Stimulated activated CD4-positive, alpha-beta T cell treated with anti-CD3 and anti-CD28 coated beads, TNF-alpha, amount 100 ng/mL, for 48 hours (primary cell): Measurements from ENCODE around the gene THUMPD1.
"Not testable (repeated sequence)": the region's sequence is repeated elsewhere in the genome, so short reads cannot be mapped to it uniquely, and the experiment has no call there.

ENCODE experiments used
- DNase-seq, 3 donors: peaks; one replicate each; pipeline ENCODE4 v3.0.0-alpha.2; 2020; ENCODE audit warnings: low read depth in 3 of 3

The THUMPD1 gene

DNA sequence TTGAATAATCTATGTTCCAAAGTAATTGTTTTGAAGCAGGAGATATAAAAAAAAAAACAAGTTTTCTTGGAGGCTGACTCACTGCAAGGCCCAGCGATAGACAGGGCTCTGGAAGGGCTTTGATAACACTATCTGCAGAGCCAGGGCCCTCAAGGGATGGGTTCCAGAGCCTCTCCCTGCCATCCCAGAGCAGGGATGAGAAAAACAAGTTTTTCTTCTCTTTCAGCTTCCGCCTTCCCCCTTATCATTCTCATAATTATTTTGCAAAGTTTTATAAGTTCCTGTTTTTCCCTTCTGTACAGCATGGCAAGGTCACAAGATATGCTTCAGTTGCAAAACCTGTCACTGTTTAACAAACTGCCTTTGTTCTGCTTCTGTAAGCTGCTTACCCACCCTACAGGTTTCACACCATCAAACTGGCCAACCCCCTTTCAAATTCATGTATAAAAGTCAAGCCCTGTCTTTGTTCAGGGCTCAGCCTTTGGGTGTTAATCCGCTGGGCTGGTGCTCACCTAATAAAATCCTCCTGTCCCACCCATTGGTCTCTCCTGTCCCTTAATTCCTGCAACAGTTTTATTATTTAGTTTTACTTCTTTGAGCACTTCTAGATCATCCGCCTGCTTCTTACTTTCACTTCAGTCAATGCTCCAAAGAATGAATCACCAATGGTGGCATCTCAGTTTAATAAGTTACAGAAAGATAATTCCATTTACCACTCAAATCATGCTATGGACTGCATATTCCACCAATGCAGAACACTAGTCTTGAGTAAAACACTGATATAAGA, 5.6 kb upstream of the THUMPD1 start:
- DNase-seq: no peak

DNA sequence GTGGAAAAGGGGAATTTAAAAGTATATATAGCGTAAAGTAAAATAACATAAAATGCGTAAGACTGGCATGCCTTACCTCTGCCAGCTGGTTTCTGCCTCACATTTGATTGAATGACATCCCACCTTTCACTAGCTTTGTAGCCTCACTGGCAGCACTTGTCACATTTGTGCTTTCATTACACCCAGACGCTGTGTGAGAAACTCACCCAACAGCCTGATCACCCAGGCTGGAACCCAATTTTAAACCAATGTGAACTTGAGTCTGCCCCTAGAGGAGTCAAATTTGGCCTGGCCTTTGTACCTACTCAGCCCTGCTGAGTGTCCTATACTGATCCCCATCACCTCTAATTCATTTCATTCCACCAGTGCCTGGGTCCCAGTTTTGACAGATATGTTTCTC, 4.8 kb upstream of the THUMPD1 start:
- no peak for DNase-seq

DNA sequence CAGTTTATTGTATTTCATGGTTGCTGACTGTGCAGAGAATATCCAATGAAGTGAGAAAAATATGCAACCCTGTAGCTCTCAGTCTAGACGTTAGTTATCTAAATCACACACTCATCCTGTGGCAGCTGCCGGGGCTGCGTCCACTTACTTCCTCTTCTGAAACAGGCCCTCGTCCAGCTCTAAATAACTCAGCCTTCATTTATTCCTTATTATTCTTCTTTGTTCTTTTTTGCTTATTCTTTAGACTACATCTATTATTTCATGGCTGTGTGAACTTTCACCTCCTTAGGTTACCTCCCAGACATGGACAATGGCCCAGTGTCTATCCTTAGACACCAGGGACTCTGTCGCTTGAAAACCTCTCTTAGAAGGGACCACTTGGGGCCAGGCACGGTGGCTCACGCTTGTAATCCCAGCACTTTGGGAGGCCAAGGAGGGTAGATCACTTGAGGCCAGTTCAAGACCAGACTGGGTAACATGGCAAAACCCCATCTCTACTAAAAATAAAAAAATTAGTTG, 3.4 kb upstream of the THUMPD1 start:
- DNase-seq: no peak

DNA sequence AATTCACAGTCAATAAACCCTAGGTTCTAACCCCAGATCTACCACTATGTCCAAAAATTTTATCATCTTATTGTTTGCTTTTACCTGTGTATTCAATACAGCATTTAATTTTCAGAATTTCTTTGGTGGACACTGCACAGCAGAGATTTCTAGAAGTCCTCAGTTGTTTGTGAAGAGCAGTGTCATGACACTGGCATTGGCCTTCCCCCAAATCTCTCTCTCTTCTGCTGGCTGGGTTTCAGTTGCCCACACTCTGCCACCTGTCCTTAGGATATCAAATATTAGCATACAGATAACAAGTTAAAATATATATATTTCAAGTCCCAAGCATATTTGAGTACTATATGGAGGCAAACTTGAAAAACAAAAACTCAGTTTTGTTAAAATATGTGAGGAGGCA, 2.0 kb upstream of the THUMPD1 start:
- DNase-seq: no peak

DNA sequence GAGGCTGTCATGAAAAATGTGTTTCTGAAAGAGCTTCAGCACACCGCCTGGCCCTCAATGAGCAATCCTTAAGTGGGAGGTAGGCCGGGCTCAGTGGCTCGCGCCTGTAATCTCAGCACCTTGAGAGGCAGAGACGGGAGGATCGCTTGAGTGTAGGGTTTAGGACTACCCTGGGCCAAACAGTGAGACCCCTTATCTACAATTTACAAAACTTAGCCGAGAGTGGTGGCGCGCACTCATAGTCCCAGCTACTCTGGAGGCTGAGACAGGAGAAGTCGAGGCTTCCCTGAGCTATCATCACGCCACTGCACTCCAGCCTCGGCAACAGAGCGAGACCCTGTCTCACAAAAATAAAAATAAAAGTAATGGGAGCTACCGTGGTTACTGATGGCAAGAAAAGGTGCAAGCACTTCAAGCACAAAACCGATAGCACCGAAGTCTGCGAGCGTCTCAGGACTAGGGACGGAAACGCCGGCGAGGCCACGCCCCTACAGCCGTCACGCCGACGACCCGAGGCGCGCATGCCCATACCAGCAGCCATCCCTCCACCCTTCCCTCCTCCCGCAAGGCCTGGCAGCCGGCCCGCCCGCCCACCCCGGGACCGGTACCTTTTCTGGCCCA, 607 bp downstream of the THUMPD1 start:
- peak; percentile 78 to 85 (median 81) for DNase-seq

DNA sequence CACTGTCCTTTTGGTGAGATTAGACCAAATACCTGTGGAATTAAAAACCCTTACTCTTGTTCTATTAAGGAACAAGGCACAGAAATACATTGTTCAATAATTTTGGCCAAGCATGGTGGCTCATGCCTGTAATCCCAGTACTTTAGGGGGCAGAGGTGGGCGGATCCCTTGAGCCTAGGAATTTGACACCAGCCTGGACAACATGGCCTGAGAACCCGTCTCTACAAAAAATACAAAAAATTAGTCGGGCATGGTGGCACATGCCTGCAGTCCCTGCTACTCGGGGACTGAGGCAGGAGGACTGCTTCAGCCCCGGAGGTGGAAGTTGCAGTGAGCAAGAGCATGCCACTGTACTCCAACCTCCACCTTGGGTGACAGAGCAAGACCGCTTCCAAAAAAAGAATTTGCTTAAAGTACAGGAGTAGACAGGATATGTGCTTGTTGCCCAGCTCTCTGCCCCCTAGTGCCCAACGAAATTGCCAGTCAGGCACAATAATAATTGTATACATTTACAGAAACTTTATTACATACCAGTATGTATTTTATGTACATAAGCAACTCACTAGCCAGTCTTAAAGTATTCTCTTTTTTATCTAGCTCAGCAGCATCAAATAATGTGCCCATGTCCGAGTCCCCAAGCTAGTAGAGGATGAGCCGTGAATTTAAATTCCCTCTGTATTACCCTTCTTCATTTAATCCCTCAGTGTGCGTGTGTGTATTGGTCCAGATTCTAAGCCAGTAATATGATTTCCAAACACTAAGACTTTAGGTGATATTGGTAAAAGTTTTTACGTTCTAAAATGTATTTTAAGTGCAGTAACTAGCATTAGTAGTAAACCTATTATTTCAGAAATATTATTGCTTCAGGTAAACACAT, 1.4 kb downstream of the THUMPD1 start:
- DNase-seq: no peak

DNA sequence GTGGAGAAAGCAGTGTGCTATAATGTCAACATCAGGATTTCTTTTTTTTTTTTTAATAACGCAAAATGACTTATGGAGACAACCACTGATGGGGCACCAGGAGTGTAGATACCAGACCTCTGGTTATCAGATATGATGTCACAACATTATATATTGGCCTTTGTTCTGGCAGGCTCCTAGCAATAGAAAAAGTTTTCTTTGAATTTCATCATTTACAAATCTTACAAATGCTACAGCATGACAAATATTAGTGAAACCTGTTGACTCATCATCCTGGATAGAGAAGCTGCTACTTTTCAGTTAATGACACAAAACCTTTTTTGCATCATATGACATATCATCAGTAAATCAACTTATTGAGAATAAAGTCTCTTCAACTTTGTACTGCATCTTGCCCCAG, 6.1 kb downstream of the THUMPD1 start:
- no peak for DNase-seq

DNA sequence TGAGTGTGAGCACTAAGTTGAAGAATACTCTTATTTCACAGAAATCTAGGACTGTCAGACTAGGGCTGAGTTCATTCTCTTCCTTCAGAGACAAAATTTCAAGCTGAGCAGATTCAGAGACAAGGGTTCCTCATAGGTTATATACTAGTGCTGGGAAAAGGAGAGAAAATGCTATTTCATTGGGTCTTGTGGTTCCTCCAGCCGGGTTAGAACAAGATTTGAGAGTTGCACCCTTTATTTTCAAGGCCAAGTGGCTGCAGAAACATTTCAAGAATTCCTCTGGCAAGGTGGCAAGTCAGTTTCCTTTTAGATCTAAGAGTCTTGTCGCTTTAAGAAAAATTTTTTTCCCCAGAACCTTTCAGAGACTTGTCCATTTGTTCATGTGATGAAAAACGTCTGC, 6.8 kb downstream of the THUMPD1 start:
- no peak for DNase-seq

DNA sequence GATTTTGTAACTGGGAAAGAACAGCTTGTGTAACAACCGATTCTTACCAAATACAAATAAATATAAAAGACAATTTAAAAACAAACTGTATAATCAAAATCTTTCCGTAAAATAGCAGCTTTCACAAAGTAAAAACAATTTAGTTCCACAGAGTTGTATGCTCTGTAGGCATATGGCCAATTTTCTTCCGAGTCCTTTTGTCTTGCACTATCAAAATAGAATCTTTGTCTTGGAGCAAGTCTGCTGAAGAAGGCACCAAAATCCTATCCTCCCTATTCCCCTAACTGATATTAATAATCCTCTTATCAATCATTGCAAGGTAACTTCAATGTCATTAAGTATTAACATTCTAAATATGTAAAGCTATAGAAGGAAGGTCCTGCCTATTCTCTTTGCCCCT, 7.6 kb downstream of the THUMPD1 start:
- DNase-seq: no peak

DNA sequence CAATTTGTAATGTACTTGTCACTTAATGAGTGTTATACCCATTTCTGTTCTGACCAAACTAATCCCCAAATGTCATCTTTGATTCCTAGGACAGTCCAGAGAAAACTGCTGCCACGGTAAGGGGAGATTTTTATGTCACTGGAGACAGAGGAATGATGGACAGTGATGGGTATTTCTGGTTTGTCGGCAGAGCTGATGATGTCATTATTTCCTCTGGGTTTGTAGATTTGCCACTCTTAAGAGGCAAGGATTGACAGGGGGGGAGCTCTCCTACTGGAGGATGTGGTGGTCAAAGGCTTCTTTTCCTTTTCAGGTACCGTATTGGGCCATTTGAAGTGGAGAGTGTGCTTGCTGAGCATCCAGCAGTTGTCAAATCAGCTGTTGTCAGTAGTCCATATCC, 12.5 kb downstream of the THUMPD1 start:
- no peak for DNase-seq

DNA sequence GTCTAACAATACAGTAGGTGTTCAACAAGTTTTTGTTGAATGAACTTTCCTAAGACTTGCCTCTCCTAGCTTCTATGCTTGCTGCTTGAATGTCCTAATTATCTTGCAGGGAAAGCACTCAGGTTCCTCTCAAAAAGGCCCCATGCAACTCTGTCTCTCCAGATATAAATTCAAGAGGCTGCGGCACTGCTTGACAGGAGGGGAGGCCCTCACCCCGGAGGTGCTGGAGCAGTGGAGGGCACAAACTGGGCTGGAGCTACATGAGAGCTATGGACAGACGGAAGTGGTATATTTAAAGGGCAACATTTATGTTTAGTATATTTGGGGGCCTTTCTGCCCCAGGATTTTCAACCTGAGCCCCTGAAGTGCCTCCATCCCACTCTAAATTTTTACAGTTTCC, 14.4 kb downstream of the THUMPD1 start:
- DNase-seq: no peak

DNA sequence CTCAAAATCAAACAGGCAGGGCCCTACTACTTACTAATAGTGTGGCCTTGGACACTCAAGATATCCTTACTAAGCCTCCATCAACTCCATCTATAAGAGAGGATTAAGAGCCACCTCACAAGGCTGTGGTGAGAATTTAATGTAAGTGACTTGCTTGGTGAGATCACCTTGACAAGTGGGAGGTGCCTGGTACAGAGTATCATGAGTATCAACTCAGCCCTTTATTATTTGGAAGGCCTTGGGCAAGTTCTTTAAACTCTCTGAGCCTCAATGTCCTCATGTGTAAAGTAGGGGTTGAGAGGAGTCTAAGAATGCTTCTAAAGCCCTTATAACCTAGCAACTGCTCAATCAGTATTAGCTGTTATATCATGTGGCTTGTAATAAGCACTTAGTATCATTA, 15.0 kb downstream of the THUMPD1 start:
- no peak for DNase-seq

DNA sequence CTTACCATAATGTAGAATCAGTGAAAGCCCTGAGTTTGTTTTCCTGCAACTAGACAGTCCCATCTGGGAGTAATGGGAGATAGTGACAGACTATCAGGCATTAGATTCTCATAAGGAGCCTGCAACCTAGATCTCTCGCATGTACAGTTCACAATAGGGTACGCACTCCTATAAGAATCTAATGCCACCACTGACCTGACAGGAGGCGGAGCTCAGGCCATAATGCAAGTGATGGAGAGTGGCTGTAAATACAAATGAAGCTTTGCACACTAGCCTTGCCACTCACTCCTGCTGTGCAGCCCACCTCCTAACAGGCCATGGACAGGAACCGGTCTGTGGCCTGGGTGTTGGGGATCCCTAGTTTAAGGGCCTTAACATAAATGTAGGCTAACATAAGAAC, 21.4 kb downstream of the THUMPD1 start:
- no peak for DNase-seq

DNA sequence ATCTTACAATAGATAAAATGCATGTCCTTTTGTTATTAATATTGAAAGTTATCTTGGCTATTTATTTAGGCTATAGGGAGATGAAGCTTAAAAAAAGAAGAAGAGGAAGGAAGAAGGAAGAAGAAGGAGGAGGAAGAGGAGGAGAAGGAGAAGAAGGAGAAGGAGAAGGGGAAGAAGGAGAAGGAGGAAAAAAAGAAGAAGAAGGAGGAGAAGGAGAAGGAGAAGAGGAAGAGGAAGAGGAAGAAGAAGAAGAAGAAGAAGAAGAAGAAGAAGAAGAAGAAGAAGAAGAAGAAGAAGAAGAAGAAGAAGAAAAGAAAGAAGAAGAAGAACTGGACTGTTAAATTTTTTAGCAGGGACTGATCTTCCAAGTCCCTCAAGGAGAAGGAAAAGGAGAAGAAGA, 23.9 kb downstream of the THUMPD1 start:
- DNase-seq: not testable (repeated sequence)

DNA sequence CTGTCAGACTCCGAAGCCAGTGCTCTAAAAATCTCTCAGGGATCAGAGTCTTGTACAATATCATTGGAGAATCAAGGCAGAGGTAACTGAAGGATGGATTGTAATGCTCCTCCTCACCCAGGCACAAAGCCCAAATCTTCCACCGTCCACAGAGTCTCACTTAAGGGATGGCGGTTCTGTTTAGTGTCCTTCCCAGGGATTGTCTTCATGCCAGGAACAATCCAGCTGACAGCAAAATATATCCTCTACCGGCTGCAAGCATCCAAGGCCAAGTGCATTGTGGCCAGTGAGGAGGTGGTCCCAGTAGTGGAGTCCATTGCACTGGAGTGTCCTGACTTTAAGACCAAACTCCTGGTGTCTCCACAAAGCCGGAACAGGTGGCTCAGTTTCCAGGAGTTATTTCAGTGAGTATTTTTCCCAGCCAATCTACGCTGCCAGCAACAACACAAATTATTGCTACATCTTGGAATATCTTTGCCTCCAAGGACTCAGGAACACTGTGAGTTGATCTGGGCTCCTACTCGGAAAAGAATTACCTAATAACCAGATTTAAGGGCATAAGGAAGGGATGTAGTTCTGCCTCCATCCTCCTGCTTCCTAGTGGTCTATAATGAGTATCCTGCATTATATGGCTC, 30.2 kb downstream of the THUMPD1 start:
- DNase-seq: no peak

DNA sequence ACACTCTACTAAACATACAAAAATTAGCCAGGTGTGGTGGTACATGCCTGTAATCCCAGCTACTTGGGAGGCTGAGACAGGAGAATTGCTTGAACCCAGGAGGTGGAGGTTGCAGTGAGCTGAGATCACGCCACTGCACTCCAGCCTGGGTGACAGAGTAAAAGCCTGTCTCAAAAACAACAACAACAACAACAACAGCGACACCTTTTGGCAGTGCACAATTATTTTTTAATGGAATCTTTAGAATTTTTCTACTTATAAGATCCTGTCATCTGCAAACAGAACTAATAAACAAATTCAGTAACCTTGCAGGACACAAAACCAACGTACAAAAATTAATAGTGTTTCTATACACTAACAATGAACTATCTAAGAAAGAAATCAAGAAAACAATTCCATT, 33.5 kb downstream of the THUMPD1 start:
- not testable (repeated sequence) for DNase-seq

DNA sequence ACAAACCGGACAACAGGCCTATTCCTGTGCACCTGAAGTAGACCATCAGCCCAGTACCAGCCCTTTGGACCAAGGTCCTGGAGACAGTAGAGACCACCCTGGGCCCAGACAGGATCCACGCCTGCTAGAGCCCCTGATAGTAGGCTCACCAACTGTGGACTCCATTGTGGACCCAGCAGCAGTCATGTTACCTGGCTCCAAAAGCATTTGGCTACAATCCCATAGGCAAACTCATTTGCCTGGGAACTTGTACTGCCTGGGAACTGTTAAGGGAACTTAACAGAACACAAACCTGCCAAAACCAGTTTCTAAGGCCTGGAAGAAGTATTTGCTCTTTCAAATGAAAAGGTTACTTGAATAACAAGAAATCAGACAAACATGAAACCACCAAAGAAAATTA, 34.2 kb downstream of the THUMPD1 start:
- DNase-seq: no peak

DNA sequence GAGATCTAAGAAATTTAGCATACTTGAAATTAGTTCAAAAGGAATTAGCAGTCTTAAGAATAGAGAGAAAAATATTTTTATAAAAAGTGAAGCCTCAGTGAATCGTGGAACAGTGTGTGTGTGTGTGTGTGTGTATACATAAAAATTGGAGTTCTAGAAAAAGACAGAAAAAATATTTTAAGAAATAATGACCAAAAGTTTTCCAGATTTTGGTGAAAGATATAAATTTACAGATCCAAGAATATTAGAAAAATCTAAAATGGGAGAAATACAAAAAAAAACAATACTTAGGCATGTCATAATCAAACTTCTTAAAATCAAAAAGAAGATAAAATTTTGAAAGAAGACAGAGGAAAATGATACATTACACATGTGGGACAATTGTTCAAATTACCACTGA, 35.6 kb downstream of the THUMPD1 start:
- DNase-seq: not testable (repeated sequence)

DNA sequence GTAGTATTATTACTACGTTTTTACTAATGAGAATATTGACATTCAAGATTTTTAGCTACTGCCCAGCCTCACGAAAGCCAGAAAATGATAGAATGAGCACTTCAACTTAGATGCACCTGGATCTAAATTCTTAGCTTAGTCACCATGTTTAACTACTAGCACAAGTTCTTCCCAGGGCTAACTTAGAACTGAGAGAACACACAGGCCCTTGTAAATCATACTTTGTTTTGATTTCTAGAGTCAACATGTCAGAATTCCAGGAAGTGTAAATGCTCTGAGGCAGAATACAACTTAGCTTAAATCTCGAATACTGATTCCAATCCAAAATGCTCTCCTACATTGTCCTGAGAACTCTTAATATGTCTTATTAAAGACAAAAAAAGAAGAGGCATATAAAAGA, 37.3 kb downstream of the THUMPD1 start:
- no peak for DNase-seq

DNA sequence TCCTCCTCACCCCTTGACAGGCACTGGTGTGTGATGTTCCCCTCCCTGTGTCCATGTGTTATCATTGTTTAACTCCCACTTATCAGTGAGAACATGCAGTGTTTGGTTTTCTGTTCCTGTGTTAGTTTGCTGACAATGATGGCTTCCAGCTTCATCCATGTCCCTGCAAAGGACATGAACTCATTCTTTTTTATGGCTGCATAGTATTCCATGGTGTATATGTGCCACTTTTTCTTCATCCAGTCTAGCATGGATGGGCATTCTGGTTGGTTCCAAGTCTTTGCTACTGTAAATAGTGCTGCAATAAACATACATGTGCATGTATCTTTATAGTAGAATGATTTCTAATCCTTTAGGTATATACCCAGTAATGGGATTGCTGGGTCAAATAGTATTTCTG, 39.9 kb downstream of the THUMPD1 start:
- DNase-seq: not testable (repeated sequence)

DNA sequence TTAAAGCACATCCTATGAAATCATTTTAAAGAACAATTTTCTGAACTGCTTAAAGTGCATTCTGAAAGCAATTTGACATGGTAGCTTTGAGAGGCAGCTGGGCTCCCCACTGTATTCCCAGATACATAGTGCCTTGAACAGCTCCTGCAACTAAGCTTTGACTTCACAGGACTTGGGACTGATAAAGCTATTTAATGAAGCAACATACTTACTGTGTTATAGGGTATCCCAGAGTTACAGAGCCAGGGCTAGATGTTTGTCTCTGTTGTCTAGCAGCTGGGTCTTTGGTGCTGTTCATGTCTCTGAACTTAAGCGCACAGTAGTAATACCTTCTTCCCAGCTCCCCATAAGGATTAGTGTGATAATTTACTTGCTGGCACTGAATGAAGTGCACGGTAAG, 45.0 kb downstream of the THUMPD1 start:
- no peak for DNase-seq

DNA sequence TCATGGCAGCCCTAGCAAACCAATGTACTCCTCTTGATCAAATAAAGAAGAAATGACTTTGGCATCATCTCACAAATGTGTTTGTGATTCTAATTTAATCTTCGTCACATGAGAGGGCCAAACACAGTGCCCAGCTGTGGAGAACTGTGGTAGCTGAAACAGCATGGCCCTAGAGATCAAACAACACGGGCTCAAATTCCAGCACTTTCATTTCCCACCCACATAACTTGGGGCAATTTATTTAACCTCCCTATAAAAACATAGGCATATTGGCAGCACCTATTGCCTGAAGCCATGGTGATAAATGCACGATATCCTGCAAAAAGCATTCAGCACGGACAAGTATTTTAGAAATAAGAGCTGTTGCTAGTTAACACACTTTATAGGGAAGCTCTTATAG, 46.6 kb downstream of the THUMPD1 start:
- DNase-seq: no peak
